Prostate gland (tissue), 2 donors: ENCODE measurements around the gene MPL.

Experiments used
- CTCF ChIP-seq, 4 experiments: fragments of 200-600 bp in 2 of 4; fragments of 450-650 bp in 2 of 4; sonication (generic) in 2 of 4; IDR thresholded peaks; 1 replicate in 3 of 4; 2 replicates in 1 of 4; pipeline ENCODE4 v1.5.1; 2016 to 2019; ENCODE audit warnings: antibody characterized with exemption in 4 of 4, mild to moderate bottlenecking in 2 of 4, moderate library complexity in 2 of 4
- POLR2AphosphoS5 ChIP-seq: sonication (generic); formaldehyde crosslinking; IDR thresholded peaks from one replicate; pipeline ENCODE4 v1.6.1; 2017; ENCODE audit warnings: antibody characterized with exemption

- TF ChIP-seq CTCF (IDR thresholded peaks at IDR 0.05) (no peak), POLR2AphosphoS5 (no peak)
Observed at GRCh38 chr1:43346636-43347035, 9.0 kb downstream of the MPL start.
